ENCODE results near the gene COL1A2.

The COL1A2 gene

GRCh38 chr7:94406696-94407095 is 12.0 kb downstream of the COL1A2 start:
- H2AFZ ChIP-seq (ENCODE audit: low read depth, low read length), result no peak overlapping the region
- ATAC-seq (ENCODE audit: insufficient read depth, low read depth), result no peak
- H3K4me2 ChIP-seq (ENCODE audit: insufficient read depth, low read length), result no peak overlapping the region
- peaks cover 2% of the 10 kb centered on the region for H3K27me3 ChIP-seq (ENCODE audit: insufficient read depth, low read length, poor library complexity)
- H3K36me3 ChIP-seq (ENCODE audit: insufficient read depth, low read length), result no peaks in the 10 kb centered on the region
- no peaks in the 10 kb centered on the region for H3K4me1 ChIP-seq (ENCODE audit: insufficient read depth, low read length)
- H3K79me2 ChIP-seq (ENCODE audit: insufficient read depth, low read length), result no peaks in the 10 kb centered on the region
- no peak overlapping the region for H3K4me3 ChIP-seq (ENCODE audit: low read depth in 1 of 2, low read length in 2 of 2)
- DNase-seq, result no peak
- no peak overlapping the region for H3K9ac ChIP-seq (ENCODE audit: low read depth, low read length)
- TF ChIP-seq EZH2 (IDR thresholded peaks at IDR 0.05; ENCODE audit: borderline replicate concordance, low read depth, low read length, severe bottlenecking), result no peak
- TF ChIP-seq, protein P1, sequence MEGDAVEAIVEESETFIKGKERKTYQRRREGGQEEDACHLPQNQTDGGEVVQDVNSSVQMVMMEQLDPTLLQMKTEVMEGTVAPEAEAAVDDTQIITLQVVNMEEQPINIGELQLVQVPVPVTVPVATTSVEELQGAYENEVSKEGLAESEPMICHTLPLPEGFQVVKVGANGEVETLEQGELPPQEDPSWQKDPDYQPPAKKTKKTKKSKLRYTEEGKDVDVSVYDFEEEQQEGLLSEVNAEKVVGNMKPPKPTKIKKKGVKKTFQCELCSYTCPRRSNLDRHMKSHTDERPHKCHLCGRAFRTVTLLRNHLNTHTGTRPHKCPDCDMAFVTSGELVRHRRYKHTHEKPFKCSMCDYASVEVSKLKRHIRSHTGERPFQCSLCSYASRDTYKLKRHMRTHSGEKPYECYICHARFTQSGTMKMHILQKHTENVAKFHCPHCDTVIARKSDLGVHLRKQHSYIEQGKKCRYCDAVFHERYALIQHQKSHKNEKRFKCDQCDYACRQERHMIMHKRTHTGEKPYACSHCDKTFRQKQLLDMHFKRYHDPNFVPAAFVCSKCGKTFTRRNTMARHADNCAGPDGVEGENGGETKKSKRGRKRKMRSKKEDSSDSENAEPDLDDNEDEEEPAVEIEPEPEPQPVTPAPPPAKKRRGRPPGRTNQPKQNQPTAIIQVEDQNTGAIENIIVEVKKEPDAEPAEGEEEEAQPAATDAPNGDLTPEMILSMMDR (IDR thresholded peaks at IDR 0.05; ENCODE audit: borderline replicate concordance, extremely low read depth, low read length, poor library complexity, severe bottlenecking), result no peak
- no peak overlapping the region for H3K27ac ChIP-seq (ENCODE audit: low read length)
- H4K20me1 ChIP-seq (ENCODE audit: insufficient read depth, low read length), result no peaks in the 10 kb centered on the region
- no peaks in the 10 kb centered on the region for H3K9me3 ChIP-seq (ENCODE audit: insufficient read depth, low read length, severe bottlenecking)

GRCh38 chr7:94409200-94409948 is 14.7 kb downstream of the COL1A2 start:
- H3K27ac ChIP-seq (ENCODE audit: low read length), result no peak overlapping the region
- H3K9me3 ChIP-seq (ENCODE audit: insufficient read depth, low read length, severe bottlenecking), result no peaks in the 10 kb centered on the region
- no peak for DNase-seq
- H3K4me3 ChIP-seq (ENCODE audit: low read depth in 1 of 2, low read length in 2 of 2), result no peak overlapping the region
- H3K79me2 ChIP-seq (ENCODE audit: insufficient read depth, low read length), result no peaks in the 10 kb centered on the region
- H3K9ac ChIP-seq (ENCODE audit: low read depth, low read length), result no peak overlapping the region
- H2AFZ ChIP-seq (ENCODE audit: low read depth, low read length), result no peak overlapping the region
- no peaks in the 10 kb centered on the region for H3K36me3 ChIP-seq (ENCODE audit: insufficient read depth, low read length)
- H3K4me2 ChIP-seq (ENCODE audit: insufficient read depth, low read length), result no peak overlapping the region
- TF ChIP-seq, protein P1 (IDR thresholded peaks at IDR 0.05; ENCODE audit: borderline replicate concordance, extremely low read depth, low read length, poor library complexity, severe bottlenecking), result no peak
- no peaks in the 10 kb centered on the region for H3K4me1 ChIP-seq (ENCODE audit: insufficient read depth, low read length)
- no peak for ATAC-seq (ENCODE audit: insufficient read depth, low read depth)
- H4K20me1 ChIP-seq (ENCODE audit: insufficient read depth, low read length), result no peaks in the 10 kb centered on the region
- H3K27me3 ChIP-seq (ENCODE audit: insufficient read depth, low read length, poor library complexity), result peaks cover 5% of the 10 kb centered on the region

DNA sequence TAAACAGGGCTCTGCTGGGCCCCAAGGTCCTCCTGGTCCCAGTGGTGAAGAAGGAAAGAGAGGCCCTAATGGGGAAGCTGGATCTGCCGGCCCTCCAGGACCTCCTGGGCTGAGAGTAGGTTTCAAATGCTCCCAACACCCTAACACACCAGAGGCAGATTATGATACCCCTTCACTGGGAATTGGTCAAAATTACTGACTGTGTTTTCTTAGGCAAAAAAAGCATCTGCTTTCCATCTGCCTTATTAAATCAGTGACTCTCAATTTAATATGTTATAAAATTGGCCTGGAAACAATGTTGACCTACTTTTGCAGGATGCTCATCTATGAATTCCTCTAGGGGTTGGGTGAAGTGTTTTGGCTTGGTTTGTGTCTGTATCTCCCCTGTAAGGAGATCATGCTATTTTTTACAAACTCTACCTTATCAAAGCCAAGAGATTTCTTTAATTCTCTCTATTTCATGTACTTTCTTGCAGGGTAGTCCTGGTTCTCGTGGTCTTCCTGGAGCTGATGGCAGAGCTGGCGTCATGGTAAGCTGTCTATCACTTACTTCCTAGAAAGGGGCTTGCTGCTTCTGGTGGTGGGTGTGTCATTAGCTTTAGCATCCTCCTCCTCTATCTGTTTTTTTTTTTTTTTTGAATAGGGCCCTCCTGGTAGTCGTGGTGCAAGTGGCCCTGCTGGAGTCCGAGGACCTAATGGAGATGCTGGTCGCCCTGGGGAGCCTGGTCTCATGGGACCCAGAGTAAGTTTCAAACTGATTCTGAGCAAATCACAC is 15.9 kb downstream of the COL1A2 start:
- H3K9me3 ChIP-seq (ENCODE audit: insufficient read depth, low read length, severe bottlenecking), result no peaks in the 10 kb centered on the region
- DNase-seq (no peak), ATAC-seq (ENCODE audit: insufficient read depth, low read depth) (no peak)
- no peaks in the 10 kb centered on the region for H3K79me2 ChIP-seq (ENCODE audit: insufficient read depth, low read length)
- no peaks in the 10 kb centered on the region for H4K20me1 ChIP-seq (ENCODE audit: insufficient read depth, low read length)
- no peak overlapping the region for H2AFZ ChIP-seq (ENCODE audit: low read depth, low read length)
- H3K36me3 ChIP-seq (ENCODE audit: insufficient read depth, low read length), result no peaks in the 10 kb centered on the region
- H3K4me2 ChIP-seq (ENCODE audit: insufficient read depth, low read length), result no peak overlapping the region
- H3K4me3 ChIP-seq (ENCODE audit: low read depth in 1 of 2, low read length in 2 of 2), result no peak overlapping the region
- no peak overlapping the region for H3K9ac ChIP-seq (ENCODE audit: low read depth, low read length)
- H3K27me3 ChIP-seq (ENCODE audit: insufficient read depth, low read length, poor library complexity), result peaks cover 5% of the 10 kb centered on the region
- no peak for TF ChIP-seq EZH2 (IDR thresholded peaks at IDR 0.05; ENCODE audit: borderline replicate concordance, low read depth, low read length, severe bottlenecking)
- TF ChIP-seq, protein P1 (IDR thresholded peaks at IDR 0.05; ENCODE audit: borderline replicate concordance, extremely low read depth, low read length, poor library complexity, severe bottlenecking), result no peak
- H3K4me1 ChIP-seq (ENCODE audit: insufficient read depth, low read length), result no peaks in the 10 kb centered on the region
- no peak overlapping the region for H3K27ac ChIP-seq (ENCODE audit: low read length)
